ENCODE measurements around the gene GJB2. TPM values are rescaled to one million over a fixed set of nuclear protein-coding genes. Genes with fewer than 3 reads are reported as not detected.
A peak's percentile ranks its signal among the peaks of the same experiment; 100 is the strongest.

Gene GJB2
- total RNA-seq, 1 donor from 2014 or later = 1.0 TPM

- H3K9me3 ChIP-seq (ENCODE audit: control insufficient read depth in 3 of 3, low read length in 3 of 3) = no peaks in the 10 kb centered on the region
- H3K27ac ChIP-seq (ENCODE audit: low read depth, low read length) = no peak overlapping the region
- peaks cover 41 to 66% (median 50%) of the 10 kb centered on the region in 3 donors for H3K27me3 ChIP-seq (ENCODE audit: control insufficient read depth in 3 of 3, insufficient read depth in 3 of 3, low read length in 3 of 3)
- no peaks in the 10 kb centered on the region for H3K36me3 ChIP-seq (ENCODE audit: control insufficient read depth in 3 of 3, insufficient read depth in 3 of 3, low read length in 3 of 3)
- no peak overlapping the region for H3K9ac ChIP-seq (ENCODE audit: low read depth in 1 of 3, low read length in 3 of 3)
- H3K4me3 ChIP-seq (ENCODE audit: low read length in 3 of 3) = peak overlapping the region; percentile 23 to 40 (median 35)
- peaks cover 16 to 20% (median 18%) of the 10 kb centered on the region in 3 donors for H3K4me1 ChIP-seq (ENCODE audit: control insufficient read depth in 3 of 3, insufficient read depth in 3 of 3, low read length in 3 of 3)
Observed at GRCh38 chr13:20193162-20193906, 596 bp upstream of the GJB2 start.

GRCh38 chr13:20192158-20192835 lies 441 bp downstream of the GJB2 start:
- H3K4me3 ChIP-seq (ENCODE audit: low read length in 3 of 3) = peak overlapping the region; percentile 52 to 69 (median 68)
- no peaks in the 10 kb centered on the region for H3K36me3 ChIP-seq (ENCODE audit: control insufficient read depth in 3 of 3, insufficient read depth in 3 of 3, low read length in 3 of 3)
- H3K9me3 ChIP-seq (ENCODE audit: control insufficient read depth in 3 of 3, low read length in 3 of 3) = no peaks in the 10 kb centered on the region
- peaks cover 16 to 20% (median 18%) of the 10 kb centered on the region in 3 donors for H3K4me1 ChIP-seq (ENCODE audit: control insufficient read depth in 3 of 3, insufficient read depth in 3 of 3, low read length in 3 of 3)
- peaks cover 41 to 66% (median 50%) of the 10 kb centered on the region in 3 donors for H3K27me3 ChIP-seq (ENCODE audit: control insufficient read depth in 3 of 3, insufficient read depth in 3 of 3, low read length in 3 of 3)
- H3K9ac ChIP-seq (ENCODE audit: low read depth in 1 of 3, low read length in 3 of 3) = peak overlapping the region in 2 of 3 donors; percentile 14 to 16
- H3K27ac ChIP-seq (ENCODE audit: low read depth, low read length) = no peak overlapping the region

GRCh38 chr13:20191311-20192157 lies 1.2 kb downstream of the GJB2 start:
- H3K4me3 ChIP-seq (ENCODE audit: low read length in 3 of 3) = peak overlapping the region in 2 of 3 donors; percentile 52 to 68
- H3K9me3 ChIP-seq (ENCODE audit: control insufficient read depth in 3 of 3, low read length in 3 of 3) = no peaks in the 10 kb centered on the region
- no peaks in the 10 kb centered on the region for H3K36me3 ChIP-seq (ENCODE audit: control insufficient read depth in 3 of 3, insufficient read depth in 3 of 3, low read length in 3 of 3)
- H3K9ac ChIP-seq (ENCODE audit: low read depth in 1 of 3, low read length in 3 of 3) = peak overlapping the region in 2 of 3 donors; percentile 14 to 16
- no peak overlapping the region for H3K27ac ChIP-seq (ENCODE audit: low read depth, low read length)
- H3K4me1 ChIP-seq (ENCODE audit: control insufficient read depth in 3 of 3, insufficient read depth in 3 of 3, low read length in 3 of 3) = peaks cover 16 to 20% (median 18%) of the 10 kb centered on the region in 3 donors
- peaks cover 41 to 59% (median 44%) of the 10 kb centered on the region in 3 donors for H3K27me3 ChIP-seq (ENCODE audit: control insufficient read depth in 3 of 3, insufficient read depth in 3 of 3, low read length in 3 of 3)

GRCh38 chr13:20190481-20191310 lies 2.0 kb downstream of the GJB2 start:
- Histone ChIP-seq H3K9me3 (ENCODE audit: control insufficient read depth in 3 of 3, low read length in 3 of 3) (no peaks in the 10 kb centered on the region), H3K27ac (ENCODE audit: low read depth, low read length) (no peak overlapping the region), H3K4me1 (ENCODE audit: control insufficient read depth in 3 of 3, insufficient read depth in 3 of 3, low read length in 3 of 3) (peaks cover 16 to 20% (median 18%) of the 10 kb centered on the region in 3 donors), H3K4me3 (ENCODE audit: low read length in 3 of 3) (no peak overlapping the region), H3K27me3 (ENCODE audit: control insufficient read depth in 3 of 3, insufficient read depth in 3 of 3, low read length in 3 of 3) (peaks cover 35 to 50% (median 38%) of the 10 kb centered on the region in 3 donors), H3K36me3 (ENCODE audit: control insufficient read depth in 3 of 3, insufficient read depth in 3 of 3, low read length in 3 of 3) (no peaks in the 10 kb centered on the region), H3K9ac (ENCODE audit: low read depth in 1 of 3, low read length in 3 of 3) (no peak overlapping the region)

- Histone ChIP-seq H3K36me3 (ENCODE audit: control insufficient read depth in 3 of 3, insufficient read depth in 3 of 3, low read length in 3 of 3) (no peaks in the 10 kb centered on the region), H3K4me1 (ENCODE audit: control insufficient read depth in 3 of 3, insufficient read depth in 3 of 3, low read length in 3 of 3) (peaks cover 16 to 20% (median 18%) of the 10 kb centered on the region in 3 donors), H3K9me3 (ENCODE audit: control insufficient read depth in 3 of 3, low read length in 3 of 3) (no peaks in the 10 kb centered on the region), H3K27ac (ENCODE audit: low read depth, low read length) (no peak overlapping the region), H3K4me3 (ENCODE audit: low read length in 3 of 3) (no peak overlapping the region), H3K27me3 (ENCODE audit: control insufficient read depth in 3 of 3, insufficient read depth in 3 of 3, low read length in 3 of 3) (peaks cover 30 to 44% (median 32%) of the 10 kb centered on the region in 3 donors), H3K9ac (ENCODE audit: low read depth in 1 of 3, low read length in 3 of 3) (no peak overlapping the region)
Observed at GRCh38 chr13:20190076-20190475, 2.7 kb downstream of the GJB2 start.

GRCh38 chr13:20188667-20189553 lies 3.8 kb downstream of the GJB2 start:
- Histone ChIP-seq H3K27me3 (ENCODE audit: control insufficient read depth in 3 of 3, insufficient read depth in 3 of 3, low read length in 3 of 3) (peaks cover 20 to 32% (median 24%) of the 10 kb centered on the region in 3 donors), H3K4me3 (ENCODE audit: low read length in 3 of 3) (no peak overlapping the region), H3K27ac (ENCODE audit: low read depth, low read length) (no peak overlapping the region), H3K4me1 (ENCODE audit: control insufficient read depth in 3 of 3, insufficient read depth in 3 of 3, low read length in 3 of 3) (peaks cover 12 to 15% (median 15%) of the 10 kb centered on the region in 3 donors), H3K9ac (ENCODE audit: low read depth in 1 of 3, low read length in 3 of 3) (no peak overlapping the region), H3K9me3 (ENCODE audit: control insufficient read depth in 3 of 3, low read length in 3 of 3) (no peaks in the 10 kb centered on the region), H3K36me3 (ENCODE audit: control insufficient read depth in 3 of 3, insufficient read depth in 3 of 3, low read length in 3 of 3) (no peaks in the 10 kb centered on the region)

- Histone ChIP-seq H3K9me3 (ENCODE audit: control insufficient read depth in 3 of 3, low read length in 3 of 3) (no peaks in the 10 kb centered on the region), H3K36me3 (ENCODE audit: control insufficient read depth in 3 of 3, insufficient read depth in 3 of 3, low read length in 3 of 3) (no peaks in the 10 kb centered on the region), H3K4me3 (ENCODE audit: low read length in 3 of 3) (no peak overlapping the region), H3K9ac (ENCODE audit: low read depth in 1 of 3, low read length in 3 of 3) (no peak overlapping the region), H3K27ac (ENCODE audit: low read depth, low read length) (no peak overlapping the region), H3K4me1 (ENCODE audit: control insufficient read depth in 3 of 3, insufficient read depth in 3 of 3, low read length in 3 of 3) (peaks cover 0 to 2% (median 1%) of the 10 kb centered on the region in 3 donors), H3K27me3 (ENCODE audit: control insufficient read depth in 3 of 3, insufficient read depth in 3 of 3, low read length in 3 of 3) (peaks cover 5 to 16% (median 9%) of the 10 kb centered on the region in 3 donors)
Observed at GRCh38 chr13:20186771-20187170, 6.0 kb downstream of the GJB2 start.

- Histone ChIP-seq H3K27me3 (ENCODE audit: control insufficient read depth in 3 of 3, insufficient read depth in 3 of 3, low read length in 3 of 3) (peaks cover 0 to 8% (median 7%) of the 10 kb centered on the region in 3 donors), H3K9ac (ENCODE audit: low read depth in 1 of 3, low read length in 3 of 3) (no peak overlapping the region), H3K4me3 (ENCODE audit: low read length in 3 of 3) (no peak overlapping the region), H3K4me1 (ENCODE audit: control insufficient read depth in 3 of 3, insufficient read depth in 3 of 3, low read length in 3 of 3) (no peaks in the 10 kb centered on the region), H3K9me3 (ENCODE audit: control insufficient read depth in 3 of 3, low read length in 3 of 3) (no peaks in the 10 kb centered on the region), H3K27ac (ENCODE audit: low read depth, low read length) (no peak overlapping the region), H3K36me3 (ENCODE audit: control insufficient read depth in 3 of 3, insufficient read depth in 3 of 3, low read length in 3 of 3) (no peaks in the 10 kb centered on the region)
Observed at GRCh38 chr13:20185366-20186056, 7.2 kb downstream of the GJB2 start.

Data from skeletal muscle tissue (tissue), 4 donors.